Uterus (tissue), 4 donors: ENCODE data around the gene WWP2. TPM values are rescaled to one million over a fixed set of nuclear protein-coding genes. Genes with fewer than 3 reads are reported as not detected.

Experiments
- DNase-seq, 2 donors: peaks; one replicate each; pipeline ENCODE4 v3.0.0-alpha.2; 2019 to 2020
- H3K27ac ChIP-seq, 2 donors: fragments of 200-600 bp; sonication (generic); 1 replicate in 1 of 2; 2 replicates in 1 of 2; pipeline ENCODE4 v1.5.1; 2016 to 2018
- H3K27me3 ChIP-seq, 2 donors: fragments of 200-600 bp; sonication (generic); one replicate each; pipeline ENCODE4 v1.5.1; 2018 to 2019; ENCODE audit warnings: control low read depth in 1 of 2
- H3K36me3 ChIP-seq, 2 donors: fragments of 200-600 bp; sonication (generic); one replicate each; pipeline ENCODE4 v1.5.1; 2019; ENCODE audit warnings: control low read depth in 1 of 2
- H3K4me1 ChIP-seq, 2 donors: fragments of 200-600 bp; sonication (generic); one replicate each; pipeline ENCODE4 v1.5.1; 2018 to 2019; ENCODE audit warnings: control low read depth in 1 of 2
- H3K4me3 ChIP-seq, 2 donors: fragments of 200-600 bp; sonication (generic); 1 replicate in 1 of 2; 2 replicates in 1 of 2; pipeline ENCODE4 v1.5.1; 2018 to 2019; ENCODE audit warnings: mild to moderate bottlenecking in 1 of 2
- H3K9me3 ChIP-seq, 2 donors: fragments of 200-600 bp; sonication (generic); one replicate each; pipeline ENCODE4 v1.5.1; 2019; ENCODE audit warnings: control low read depth in 1 of 2
- POLR2A ChIP-seq, 2 donors: fragments of 450-650 bp; IDR thresholded peaks; one replicate each; pipeline ENCODE4 v1.6.1; 2016; ENCODE audit warnings: antibody characterized with exemption in 2 of 2, mild to moderate bottlenecking in 1 of 2, moderate library complexity in 1 of 2
- intact Hi-C: fragments of 100-400 bp; cut with DNase I; formaldehyde crosslinking; loops from one replicate; pipeline ENCODE4 v1.15.1; 2023; ENCODE audit warnings: low total_unique reads
- total RNA-seq, 4 donors: library from RNA; depleted of rRNA in 3 of 4; stranded (reverse); fragments of >200 nt in 3 of 4; gene quantifications; one replicate each; pipeline versions ENCODE4 v1.1.0 to v1.2.4, GENCODE V29; 2014 to 2023
- TF ChIP-seq, protein P1 (sequence below), 4 experiments: fragments of 200-600 bp in 2 of 4; fragments of 450-650 bp in 2 of 4; sonication (generic) in 2 of 4; IDR thresholded peaks; one replicate each; pipeline ENCODE4 v1.5.1; 2016 to 2019; ENCODE audit warnings: antibody characterized with exemption in 4 of 4, mild to moderate bottlenecking in 2 of 4, moderate library complexity in 1 of 4
- donor health status: DM: yes; HTN: yes; CAD: no.

The WWP2 gene
- total RNA-seq, 4 donors from 2014 or later = 12.8 to 57.9 (median 32.4) TPM

DNA sequence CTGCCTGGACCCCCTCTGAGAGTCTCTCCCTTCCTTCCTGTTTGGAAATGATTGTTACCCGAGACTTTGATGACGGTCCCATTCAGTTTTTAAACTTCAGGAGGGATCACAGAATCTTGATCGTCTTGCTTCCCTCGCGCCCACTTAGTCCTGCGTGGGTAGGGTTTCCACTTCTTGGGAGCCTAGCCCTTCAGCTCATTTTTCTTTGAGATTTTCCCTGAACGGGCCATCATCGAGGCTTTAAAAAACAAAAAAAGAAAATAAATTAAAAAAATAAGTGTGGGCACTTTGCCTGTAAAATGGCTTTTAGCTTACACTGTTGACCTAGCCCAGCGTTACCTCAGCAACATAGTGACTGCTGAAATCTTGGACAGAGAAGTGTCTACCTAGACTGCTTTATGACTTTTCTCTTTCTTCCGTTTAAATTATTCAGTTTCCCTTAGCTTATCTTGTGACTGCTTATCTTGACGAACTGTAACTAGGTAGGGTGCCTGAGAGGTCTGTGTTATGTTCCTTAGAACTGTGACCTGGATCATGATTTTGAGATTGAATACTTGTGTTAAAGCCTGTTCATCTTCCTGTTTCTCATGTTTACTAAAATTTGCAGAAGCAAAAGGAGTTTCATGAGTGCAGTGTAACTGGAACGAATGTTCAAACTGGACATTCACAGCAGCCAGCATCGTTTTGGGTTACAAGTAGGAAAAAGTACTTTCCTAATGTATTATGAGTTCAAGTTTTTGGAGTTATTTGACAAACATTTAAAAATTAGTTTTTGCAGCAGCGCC lies 874 bp downstream of the WWP2 start:
- intact Hi-C loops = no loop called here
- H3K4me3 ChIP-seq = peak overlapping the region; percentile 85 to 94
- no peaks in the 10 kb centered on the region for H3K27me3 ChIP-seq
- H3K36me3 ChIP-seq = no peaks in the 10 kb centered on the region
- no peak for TF ChIP-seq POLR2A (IDR thresholded peaks at IDR 0.05)
- no peak for DNase-seq
- peaks cover 0 to 8% of the 10 kb centered on the region in 2 donors for H3K4me1 ChIP-seq
- peak overlapping the region; percentile 91 to 97 for H3K27ac ChIP-seq
- no peaks in the 10 kb centered on the region for H3K9me3 ChIP-seq

DNA sequence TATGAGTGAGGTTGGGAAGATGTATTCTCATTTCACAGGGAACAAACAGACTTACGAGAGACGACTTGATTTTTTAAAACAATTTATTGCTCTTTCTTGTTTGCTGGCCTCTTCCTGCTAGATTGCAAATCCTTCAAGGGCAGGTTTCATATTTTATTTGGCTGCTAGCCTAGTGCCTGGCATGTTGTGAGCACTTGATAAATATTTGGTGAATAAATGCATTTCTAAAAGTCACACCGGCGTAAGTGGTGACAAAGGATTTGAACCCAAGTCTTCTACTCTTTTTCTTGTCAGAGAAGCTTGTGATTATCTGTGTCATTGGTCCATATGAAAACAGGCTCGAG lies 1.4 kb downstream of the WWP2 start:
- peak overlapping the region in 1 of 2 donors; percentile 94 for H3K4me3 ChIP-seq
- peaks cover 0 to 8% of the 10 kb centered on the region in 2 donors for H3K4me1 ChIP-seq
- DNase-seq = no peak
- H3K36me3 ChIP-seq = no peaks in the 10 kb centered on the region
- peak overlapping the region; percentile 91 to 97 for H3K27ac ChIP-seq
- H3K27me3 ChIP-seq = no peaks in the 10 kb centered on the region
- H3K9me3 ChIP-seq = no peaks in the 10 kb centered on the region
- intact Hi-C loops = no loop called here
- TF ChIP-seq, protein P1, sequence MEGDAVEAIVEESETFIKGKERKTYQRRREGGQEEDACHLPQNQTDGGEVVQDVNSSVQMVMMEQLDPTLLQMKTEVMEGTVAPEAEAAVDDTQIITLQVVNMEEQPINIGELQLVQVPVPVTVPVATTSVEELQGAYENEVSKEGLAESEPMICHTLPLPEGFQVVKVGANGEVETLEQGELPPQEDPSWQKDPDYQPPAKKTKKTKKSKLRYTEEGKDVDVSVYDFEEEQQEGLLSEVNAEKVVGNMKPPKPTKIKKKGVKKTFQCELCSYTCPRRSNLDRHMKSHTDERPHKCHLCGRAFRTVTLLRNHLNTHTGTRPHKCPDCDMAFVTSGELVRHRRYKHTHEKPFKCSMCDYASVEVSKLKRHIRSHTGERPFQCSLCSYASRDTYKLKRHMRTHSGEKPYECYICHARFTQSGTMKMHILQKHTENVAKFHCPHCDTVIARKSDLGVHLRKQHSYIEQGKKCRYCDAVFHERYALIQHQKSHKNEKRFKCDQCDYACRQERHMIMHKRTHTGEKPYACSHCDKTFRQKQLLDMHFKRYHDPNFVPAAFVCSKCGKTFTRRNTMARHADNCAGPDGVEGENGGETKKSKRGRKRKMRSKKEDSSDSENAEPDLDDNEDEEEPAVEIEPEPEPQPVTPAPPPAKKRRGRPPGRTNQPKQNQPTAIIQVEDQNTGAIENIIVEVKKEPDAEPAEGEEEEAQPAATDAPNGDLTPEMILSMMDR (IDR thresholded peaks at IDR 0.05) = no peak
- no peak for TF ChIP-seq POLR2A (IDR thresholded peaks at IDR 0.05)

- TF ChIP-seq, protein P1 (IDR thresholded peaks at IDR 0.05) = no peak
- TF ChIP-seq POLR2A (IDR thresholded peaks at IDR 0.05) = no peak
- no peak for DNase-seq
- H3K9me3 ChIP-seq = no peaks in the 10 kb centered on the region
- no peak overlapping the region for H3K27ac ChIP-seq
- peaks cover 0 to 4% of the 10 kb centered on the region in 2 donors for H3K4me1 ChIP-seq
- no peak overlapping the region for H3K4me3 ChIP-seq
- H3K27me3 ChIP-seq = no peaks in the 10 kb centered on the region
- intact Hi-C loops = no loop called here
- no peaks in the 10 kb centered on the region for H3K36me3 ChIP-seq
These were observed 5.5 kb downstream of the WWP2 start for GRCh38 chr16:69767459-69768229.

DNA sequence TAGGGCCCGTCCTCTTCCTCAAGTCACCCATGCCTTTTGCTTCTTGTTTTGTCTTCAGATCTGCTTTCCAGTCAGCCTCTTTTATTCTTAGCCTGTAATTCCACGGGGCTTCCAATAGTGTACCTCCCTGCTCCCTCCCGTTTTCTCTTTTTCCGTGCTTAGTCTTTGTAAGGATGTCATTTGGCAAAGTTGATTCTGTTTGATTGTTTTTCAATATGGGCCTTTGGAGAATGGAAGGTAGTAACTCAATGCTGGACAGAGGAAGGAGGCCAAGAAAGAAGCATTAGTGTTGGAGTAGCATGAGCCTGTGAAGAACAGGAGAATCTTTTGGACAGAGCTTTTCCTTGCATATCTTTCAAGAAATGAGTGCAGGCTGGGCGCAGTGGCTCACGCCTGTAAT lies 6.5 kb downstream of the WWP2 start:
- no peaks in the 10 kb centered on the region for H3K36me3 ChIP-seq
- no peaks in the 10 kb centered on the region for H3K4me1 ChIP-seq
- no peak for DNase-seq
- TF ChIP-seq POLR2A (IDR thresholded peaks at IDR 0.05) = no peak
- TF ChIP-seq, protein P1 (IDR thresholded peaks at IDR 0.05) = no peak
- H3K4me3 ChIP-seq = no peak overlapping the region
- no peak overlapping the region for H3K27ac ChIP-seq
- H3K9me3 ChIP-seq = no peaks in the 10 kb centered on the region
- H3K27me3 ChIP-seq = no peaks in the 10 kb centered on the region
- intact Hi-C loops = no loop called here

DNA sequence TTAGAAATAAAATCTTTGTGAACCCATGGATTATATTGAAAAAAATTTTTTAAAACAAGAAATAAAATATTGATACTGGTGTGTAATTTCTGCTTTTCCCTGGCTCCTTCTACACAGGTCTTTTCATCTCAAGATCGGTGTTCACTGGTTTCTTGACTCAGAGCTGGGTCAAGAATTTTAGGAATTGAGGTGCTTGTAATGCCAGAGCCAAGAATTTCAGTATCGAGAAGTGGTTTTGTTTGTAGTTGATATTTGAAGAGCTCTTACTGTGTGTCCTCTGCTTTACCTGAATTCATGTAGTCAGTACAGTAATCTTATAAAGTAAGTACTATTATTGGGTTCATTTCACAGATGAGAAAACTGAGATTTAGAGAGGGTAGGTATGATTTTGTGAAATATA lies 7.3 kb downstream of the WWP2 start:
- no peak for DNase-seq
- H3K4me3 ChIP-seq = no peak overlapping the region
- intact Hi-C loops = no loop called here
- H3K36me3 ChIP-seq = no peaks in the 10 kb centered on the region
- H3K27ac ChIP-seq = no peak overlapping the region
- no peaks in the 10 kb centered on the region for H3K4me1 ChIP-seq
- TF ChIP-seq POLR2A (IDR thresholded peaks at IDR 0.05) = no peak
- TF ChIP-seq, protein P1 (IDR thresholded peaks at IDR 0.05) = no peak
- H3K27me3 ChIP-seq = no peaks in the 10 kb centered on the region
- H3K9me3 ChIP-seq = no peaks in the 10 kb centered on the region
